Subcutaneous abdominal adipose tissue (tissue), 5 donors: ENCODE data around the gene TOR1A.
A peak's percentile ranks its signal among the peaks of the same experiment; 100 is the strongest.

Source experiments
- H3K27ac ChIP-seq: one replicate; pipeline ENCODE4 v1.7.0; 2013; ENCODE audit warnings: low read depth, mild to moderate bottlenecking, inconsistent platforms, low read length, moderate library complexity
- H3K27me3 ChIP-seq, 5 donors: one replicate each; pipeline ENCODE4 v1.7.0; 2013; ENCODE audit warnings: low read length in 5 of 5, inconsistent platforms in 1 of 5; ENCODE audit not compliant: control insufficient read depth in 5 of 5, insufficient read depth in 4 of 5
- H3K36me3 ChIP-seq, 5 donors: one replicate each; pipeline ENCODE4 v1.7.0; 2013; ENCODE audit warnings: low read length in 5 of 5; ENCODE audit not compliant: control insufficient read depth in 5 of 5, insufficient read depth in 5 of 5
- H3K4me1 ChIP-seq, 5 donors: one replicate each; pipeline ENCODE4 v1.7.0; 2013; ENCODE audit warnings: low read length in 5 of 5, mild to moderate bottlenecking in 3 of 5, moderate library complexity in 1 of 5; ENCODE audit not compliant: control insufficient read depth in 5 of 5, insufficient read depth in 5 of 5
- H3K4me3 ChIP-seq, 5 donors: one replicate each; pipeline ENCODE4 v1.7.0; 2013; ENCODE audit warnings: low read length in 5 of 5, low read depth in 1 of 5
- H3K9ac ChIP-seq, 5 donors: one replicate each; pipeline ENCODE4 v1.7.0; 2013; ENCODE audit warnings: low read length in 5 of 5, mild to moderate bottlenecking in 4 of 5, moderate library complexity in 3 of 5
- H3K9me3 ChIP-seq, 5 donors: one replicate each; pipeline ENCODE4 v1.7.0; 2013; ENCODE audit warnings: low read length in 5 of 5; ENCODE audit not compliant: control insufficient read depth in 5 of 5
- donor health status: healthy.
- donor health status: healthy.
- donor health status: healthy.
- donor health status: healthy.
- donor health status: healthy.

Gene TOR1A, protein sequence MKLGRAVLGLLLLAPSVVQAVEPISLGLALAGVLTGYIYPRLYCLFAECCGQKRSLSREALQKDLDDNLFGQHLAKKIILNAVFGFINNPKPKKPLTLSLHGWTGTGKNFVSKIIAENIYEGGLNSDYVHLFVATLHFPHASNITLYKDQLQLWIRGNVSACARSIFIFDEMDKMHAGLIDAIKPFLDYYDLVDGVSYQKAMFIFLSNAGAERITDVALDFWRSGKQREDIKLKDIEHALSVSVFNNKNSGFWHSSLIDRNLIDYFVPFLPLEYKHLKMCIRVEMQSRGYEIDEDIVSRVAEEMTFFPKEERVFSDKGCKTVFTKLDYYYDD

GRCh38 chr9:129823935-129824601 is at the start of gene TOR1A:
Gene TOR1A (minus strand): TSS chr9:129824136. CDS start chr9:129824085, 51 bp downstream.
- peak within 1 kb of the TSS in 4 of 5 donors; percentile 61 to 88 (median 78) for H3K9ac ChIP-seq
- H3K9me3 ChIP-seq: no peaks in the 10 kb centered on the region
- H3K27ac ChIP-seq: no peak within 1 kb of the TSS
- H3K4me3 ChIP-seq: peak within 1 kb of the TSS; percentile 76 to 95 (median 80)
- H3K27me3 ChIP-seq: no peaks in the 10 kb centered on the region
- H3K36me3 ChIP-seq: peaks cover 0 to 47% (median 29%) of the 10 kb centered on the region in 5 donors
- H3K4me1 ChIP-seq: peaks cover 2 to 9% (median 8%) of the 10 kb centered on the region in 5 donors

- Histone ChIP-seq H3K9ac (no peak overlapping the region), H3K4me1 (peaks cover 0 to 13% (median 4%) of the 10 kb centered on the region in 5 donors), H3K36me3 (peaks cover 0 to 67% (median 54%) of the 10 kb centered on the region in 5 donors), H3K27me3 (no peaks in the 10 kb centered on the region), H3K9me3 (no peaks in the 10 kb centered on the region), H3K27ac (no peak overlapping the region), H3K4me3 (no peak overlapping the region)
Observed at GRCh38 chr9:129871046-129871445, 47.1 kb upstream of the TOR1A start.

- Histone ChIP-seq H3K36me3 (peaks cover 0 to 66% (median 50%) of the 10 kb centered on the region in 5 donors), H3K27ac (no peak overlapping the region), H3K9me3 (no peaks in the 10 kb centered on the region), H3K4me1 (peaks cover 0 to 17% (median 7%) of the 10 kb centered on the region in 5 donors), H3K27me3 (no peaks in the 10 kb centered on the region), H3K9ac (no peak overlapping the region), H3K4me3 (no peak overlapping the region)
Observed at GRCh38 chr9:129869585-129870501, 45.9 kb upstream of the TOR1A start.

DNA sequence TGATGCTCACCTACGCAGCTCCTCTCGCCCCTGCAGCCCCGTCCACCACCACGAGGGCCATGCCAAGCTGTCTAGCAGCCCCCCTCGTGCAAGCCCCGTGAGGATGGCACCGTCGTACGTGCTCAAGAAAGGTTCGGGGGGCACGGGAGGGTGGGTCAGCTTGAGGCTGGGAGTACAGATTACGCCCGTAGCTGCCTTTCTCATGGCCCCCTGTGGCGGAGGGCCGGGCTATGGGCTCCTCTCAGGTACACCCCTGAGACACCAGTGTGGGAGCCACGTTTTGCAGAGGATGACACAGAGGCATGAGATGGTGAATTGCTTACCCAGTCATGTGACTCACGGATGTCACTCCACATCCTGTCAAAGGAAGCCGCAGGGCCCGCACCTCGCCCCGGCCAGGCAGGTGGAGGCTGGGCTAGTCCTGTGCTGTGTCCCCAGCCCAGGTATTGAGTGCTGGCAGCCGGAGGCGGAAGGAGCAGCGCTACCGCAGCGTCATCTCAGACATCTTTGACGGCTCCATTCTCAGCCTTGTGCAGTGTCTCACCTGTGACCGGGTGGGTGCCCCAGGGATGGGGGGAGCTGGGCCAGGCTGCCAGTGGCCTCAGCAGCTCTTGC is 45.0 kb upstream of the TOR1A start:
- peaks cover 0 to 17% (median 7%) of the 10 kb centered on the region in 5 donors for H3K4me1 ChIP-seq
- H3K27ac ChIP-seq: no peak overlapping the region
- no peaks in the 10 kb centered on the region for H3K27me3 ChIP-seq
- H3K4me3 ChIP-seq: no peak overlapping the region
- H3K9me3 ChIP-seq: no peaks in the 10 kb centered on the region
- no peak overlapping the region for H3K9ac ChIP-seq
- H3K36me3 ChIP-seq: peaks cover 0 to 58% (median 43%) of the 10 kb centered on the region in 5 donors

DNA sequence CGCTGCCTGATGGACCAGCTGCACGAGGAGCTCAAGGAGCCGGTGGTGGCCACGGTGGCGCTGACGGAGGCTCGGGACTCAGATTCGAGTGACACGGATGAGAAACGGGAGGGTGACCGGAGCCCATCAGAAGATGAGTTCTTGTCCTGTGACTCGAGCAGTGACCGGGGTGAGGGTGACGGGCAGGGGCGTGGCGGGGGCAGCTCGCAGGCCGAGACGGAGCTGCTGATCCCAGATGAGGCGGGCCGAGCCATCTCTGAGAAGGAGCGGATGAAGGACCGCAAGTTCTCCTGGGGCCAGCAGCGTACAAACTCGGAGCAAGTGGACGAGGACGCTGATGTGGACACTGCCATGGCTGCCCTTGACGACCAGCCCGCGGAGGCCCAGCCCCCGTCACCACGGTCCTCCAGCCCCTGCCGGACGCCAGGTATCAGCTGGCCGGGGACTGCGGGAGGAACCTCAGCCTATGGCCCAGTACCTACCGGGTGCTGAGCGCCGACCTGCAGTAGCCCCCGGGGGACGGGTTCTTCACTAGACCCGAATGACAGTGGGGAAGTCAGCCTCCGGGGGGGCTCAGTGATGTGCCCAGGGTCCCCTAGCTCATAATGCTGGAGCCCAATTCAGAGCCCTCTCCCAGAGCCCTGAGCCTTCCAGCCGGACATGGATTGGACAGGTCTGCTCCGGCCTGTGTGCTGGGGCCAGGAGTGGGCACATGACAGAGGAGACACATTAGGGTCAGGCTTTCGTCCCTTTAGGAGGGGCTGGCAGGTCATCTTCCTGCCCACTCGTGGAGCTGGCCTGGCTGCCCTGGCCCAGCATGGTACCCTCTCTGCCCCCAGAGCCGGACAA is 44.3 kb upstream of the TOR1A start:
- H3K9me3 ChIP-seq: no peaks in the 10 kb centered on the region
- H3K4me3 ChIP-seq: no peak overlapping the region
- no peak overlapping the region for H3K9ac ChIP-seq
- H3K27me3 ChIP-seq: no peaks in the 10 kb centered on the region
- H3K36me3 ChIP-seq: peaks cover 0 to 56% (median 40%) of the 10 kb centered on the region in 5 donors
- H3K27ac ChIP-seq: no peak overlapping the region
- peaks cover 0 to 17% (median 7%) of the 10 kb centered on the region in 5 donors for H3K4me1 ChIP-seq

DNA sequence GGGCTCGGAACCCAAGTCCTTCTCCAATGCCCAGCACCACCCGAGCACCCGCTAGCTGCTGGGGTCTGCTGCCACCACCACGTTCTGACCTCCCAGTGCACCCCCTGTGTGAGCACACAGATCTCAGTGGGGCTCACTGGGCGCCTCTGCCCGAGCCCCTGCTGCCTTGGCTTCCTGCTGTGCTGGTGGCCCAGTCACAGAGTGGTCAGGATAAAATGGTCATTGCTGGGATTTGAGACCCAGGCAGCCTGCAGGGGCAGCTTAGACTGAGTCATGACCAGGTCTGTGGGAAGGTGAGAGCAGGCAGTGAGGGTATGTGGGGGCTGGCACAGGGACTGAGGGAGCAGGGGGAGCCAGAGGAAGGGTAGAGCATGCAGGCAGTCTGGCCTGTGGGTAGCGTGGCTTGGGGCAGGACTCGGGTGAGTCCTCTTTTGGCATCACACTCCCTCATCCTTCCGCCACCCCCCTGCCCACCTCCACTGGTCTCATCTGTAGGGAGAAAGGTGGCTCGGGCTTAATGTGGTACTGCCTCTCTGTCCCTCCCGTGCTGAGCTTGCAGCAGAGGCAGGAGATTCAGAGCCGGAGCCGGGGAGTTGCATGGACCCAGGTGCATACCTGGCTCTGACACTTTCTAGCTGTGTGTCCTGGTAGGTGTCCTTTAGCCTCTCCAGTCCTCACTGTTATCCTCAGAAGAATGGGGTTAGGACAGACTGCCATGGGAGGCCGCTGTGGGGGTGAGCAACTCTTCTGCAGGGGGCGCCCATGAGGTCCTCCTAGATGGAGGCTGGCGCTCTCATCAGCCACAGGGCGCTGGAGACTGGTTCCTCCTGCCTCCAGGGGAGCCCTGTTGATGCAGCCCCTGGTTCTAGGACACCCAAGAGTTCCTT is 43.4 kb upstream of the TOR1A start:
- H3K36me3 ChIP-seq: peaks cover 0 to 59% (median 44%) of the 10 kb centered on the region in 5 donors
- no peak overlapping the region for H3K27ac ChIP-seq

GRCh38 chr9:129866394-129867135 is 42.6 kb upstream of the TOR1A start:
- H3K4me3 ChIP-seq: no peak overlapping the region
- peaks cover 0 to 17% (median 7%) of the 10 kb centered on the region in 5 donors for H3K4me1 ChIP-seq
- H3K27me3 ChIP-seq: no peaks in the 10 kb centered on the region
- no peak overlapping the region for H3K27ac ChIP-seq
- H3K9ac ChIP-seq: no peak overlapping the region
- H3K9me3 ChIP-seq: no peaks in the 10 kb centered on the region
- H3K36me3 ChIP-seq: peaks cover 3 to 66% (median 49%) of the 10 kb centered on the region in 5 donors

More for the DNA sequence above, 43.4 kb upstream of the TOR1A start:
- H3K9ac ChIP-seq: no peak overlapping the region
- H3K9me3 ChIP-seq: no peaks in the 10 kb centered on the region
- peaks cover 0 to 17% (median 7%) of the 10 kb centered on the region in 5 donors for H3K4me1 ChIP-seq
- no peak overlapping the region for H3K4me3 ChIP-seq
- no peaks in the 10 kb centered on the region for H3K27me3 ChIP-seq
